ENCODE data around the gene EID2.

The EID2 gene

DNA sequence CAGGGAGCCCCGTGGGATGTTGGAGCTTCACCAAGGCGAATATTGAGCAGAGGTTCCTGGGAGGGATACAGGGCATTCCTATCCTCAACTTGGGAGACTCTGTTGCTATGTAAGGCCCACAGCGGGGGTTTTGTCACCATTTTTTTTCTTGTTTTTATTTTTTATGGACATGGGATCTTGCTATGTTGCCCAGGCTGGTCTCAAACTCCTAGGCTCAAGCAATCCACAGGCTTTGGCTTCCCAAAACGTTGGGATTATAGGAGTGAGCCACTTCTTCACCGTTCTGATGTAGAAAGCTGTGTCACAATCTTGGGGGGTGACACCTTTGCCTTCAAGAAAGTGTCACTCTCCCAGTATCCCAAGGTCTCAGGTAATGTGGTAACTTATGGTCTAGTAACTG, 38.6 kb downstream of the EID2 start:
- DNase-seq (ENCODE audit: low read depth): no peak

- no peak for DNase-seq (ENCODE audit: low read depth)
Observed at GRCh38 chr19:39500543-39500942, 39.4 kb downstream of the EID2 start.

GRCh38 chr19:39499932-39500331, 40.0 kb downstream of the EID2 start:
- no peak for DNase-seq (ENCODE audit: low read depth)

- no peak for DNase-seq (ENCODE audit: low read depth)
Observed at GRCh38 chr19:39498798-39499642, 40.9 kb downstream of the EID2 start, which contains the start of gene DLL3. Gene DLL3, plus strand, starts transcription at chr19:39498947. Its CDS starts 28 bp downstream, at chr19:39498975.

DNA sequence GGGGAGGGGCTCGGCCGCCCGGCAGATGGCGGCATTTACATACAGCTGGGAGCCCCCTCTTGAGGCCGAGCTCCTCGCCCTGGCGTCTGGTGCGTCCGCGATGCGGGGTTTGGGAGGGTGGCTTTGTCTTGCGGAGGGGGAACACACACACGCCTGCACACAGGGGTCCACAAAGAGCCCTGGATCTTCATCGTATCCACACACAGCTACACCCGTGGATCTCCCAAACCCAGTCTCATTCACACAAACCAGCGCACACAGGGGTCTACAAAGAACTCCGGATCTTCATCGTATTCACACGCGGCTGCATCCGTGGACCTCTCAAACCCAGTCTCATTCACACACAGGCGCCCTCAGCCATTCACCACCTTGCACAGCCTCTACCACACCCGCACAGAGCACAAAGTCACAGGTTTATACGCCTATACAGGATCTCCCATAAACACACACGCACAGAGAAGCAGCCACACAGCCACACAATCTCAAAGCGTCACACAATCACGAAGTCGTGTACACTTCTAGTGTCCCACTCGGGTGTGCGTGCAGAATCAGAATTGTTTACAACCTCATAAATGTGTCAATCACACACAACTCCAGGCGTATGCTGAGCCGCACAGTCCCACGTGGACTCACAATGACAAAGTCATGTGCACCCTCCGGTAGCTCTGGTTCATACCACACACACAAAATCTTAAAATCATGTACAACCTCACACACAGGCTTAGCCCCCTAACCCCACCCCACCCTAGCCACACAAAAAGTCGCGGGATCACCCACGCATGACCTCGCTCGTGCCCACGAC, 41.8 kb downstream of the EID2 start:
- DNase-seq (ENCODE audit: low read depth): peak; percentile 49

- no peak for DNase-seq (ENCODE audit: low read depth)
Observed at GRCh38 chr19:39497701-39497995, 42.3 kb downstream of the EID2 start.

DNA sequence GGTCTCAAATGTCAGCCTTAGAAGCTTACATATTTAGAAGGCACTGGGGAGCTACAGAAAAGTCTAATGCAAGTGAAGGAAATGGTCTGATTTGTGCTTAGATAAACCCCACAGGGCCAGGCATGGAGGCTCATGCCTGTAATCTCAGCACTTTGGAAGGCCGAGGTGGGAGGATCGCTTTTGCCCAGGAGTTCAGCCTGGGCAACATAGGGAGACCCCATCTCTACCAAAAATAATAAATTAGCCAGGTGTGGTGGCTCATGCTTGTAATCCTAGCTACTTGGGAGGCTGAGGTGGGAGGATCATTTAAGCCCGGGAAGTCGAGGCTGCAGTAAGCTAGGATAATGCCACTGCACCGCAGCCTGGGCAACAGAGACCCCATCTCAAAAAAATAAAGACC, 43.9 kb downstream of the EID2 start:
- no peak for DNase-seq (ENCODE audit: low read depth)

- no peak for DNase-seq (ENCODE audit: low read depth)
Observed at GRCh38 chr19:39494661-39495060, 45.3 kb downstream of the EID2 start.

GRCh38 chr19:39492788-39493187, 47.2 kb downstream of the EID2 start:
- DNase-seq (ENCODE audit: low read depth): no peak

DNA sequence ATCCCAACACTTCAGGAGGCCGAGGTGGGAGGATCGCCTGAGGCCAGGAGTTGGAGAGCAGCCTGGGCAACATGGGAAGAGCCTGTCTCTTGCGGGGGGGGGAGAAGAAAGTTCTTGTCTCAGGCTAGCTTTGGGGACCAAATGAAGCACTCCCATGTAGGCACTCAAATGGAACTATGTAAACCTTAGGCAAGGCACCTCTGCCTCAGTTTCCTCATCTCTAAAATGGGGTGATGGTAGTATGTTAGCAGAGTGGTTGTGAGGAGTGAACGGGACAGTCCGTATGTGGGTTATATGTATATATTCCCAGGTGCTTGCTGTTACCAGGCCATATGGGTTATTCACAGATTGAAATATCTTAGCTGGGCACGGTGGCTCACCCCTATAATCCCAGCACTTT, 47.7 kb downstream of the EID2 start:
- no peak for DNase-seq (ENCODE audit: low read depth)

GRCh38 chr19:39489756-39490155, 50.2 kb downstream of the EID2 start:
- DNase-seq (ENCODE audit: low read depth): no peak

Data from ELR (cell line).